Breast epithelium (tissue), 3 donors: Measurements from ENCODE around the gene MAOB.

ENCODE experiments used
- CTCF ChIP-seq, 3 donors: fragments of 450-650 bp; IDR thresholded peaks; one replicate each; pipeline ENCODE4 v1.5.1; 2016 to 2017; ENCODE audit warnings: antibody characterized with exemption in 3 of 3, mild to moderate bottlenecking in 3 of 3, moderate library complexity in 3 of 3
- POLR2AphosphoS5 ChIP-seq, 3 donors: sonication (generic); formaldehyde crosslinking; IDR thresholded peaks; one replicate each; pipeline ENCODE4 v1.6.1; 2017; ENCODE audit warnings: antibody characterized with exemption in 3 of 3

- TF ChIP-seq CTCF (IDR thresholded peaks at IDR 0.05) (no peak), POLR2AphosphoS5 (IDR thresholded peaks at IDR 0.05) (no peak)
Measured at GRCh38 chrX:43846558-43846957, 35.7 kb downstream of the MAOB start.
